ENCODE data around the gene CD302. TPM values are rescaled to one million over a fixed set of nuclear protein-coding genes. Genes with fewer than 3 reads are reported as not detected.
"Not testable (repeated sequence)": the region's sequence is repeated elsewhere in the genome, so short reads cannot be mapped to it uniquely, and the experiment has no call there.

CD302 gene
- total and polyA plus RNA-seq, 2 donors from 2014 or later: 8.7 to 33.2 TPM

DNA sequence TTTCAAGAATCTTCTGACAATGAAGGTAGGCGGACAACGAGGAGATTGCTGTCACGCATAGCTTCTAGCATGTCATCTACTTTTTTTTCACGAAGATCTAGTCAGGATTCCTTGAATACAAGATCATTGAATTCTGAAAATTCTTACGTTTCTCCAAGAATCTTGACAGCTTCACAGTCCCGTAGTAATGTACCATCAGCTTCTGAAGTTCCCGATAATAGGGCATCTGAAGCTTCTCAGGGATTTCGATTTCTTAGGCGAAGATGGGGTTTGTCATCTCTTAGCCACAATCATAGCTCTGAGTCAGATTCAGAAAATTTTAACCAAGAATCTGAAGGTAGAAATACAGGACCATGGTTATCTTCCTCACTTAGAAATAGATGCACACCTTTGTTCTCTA, 49.9 kb downstream of the CD302 start:
- H3K27ac ChIP-seq (ENCODE audit: low read depth in 2 of 2, low read length in 2 of 2): no peak overlapping the region
- no peak for TF ChIP-seq CTCF (IDR thresholded peaks at IDR 0.05; ENCODE audit: borderline replicate concordance, extremely low read depth, insufficient read depth)
- no peaks in the 10 kb centered on the region for H3K4me1 ChIP-seq (ENCODE audit: control insufficient read depth in 2 of 3, insufficient read depth in 2 of 3, low read depth in 1 of 3, low read length in 3 of 3)
- FAIRE-seq: no peak
- DNase-seq: no peak
- H3K4me3 ChIP-seq (ENCODE audit: low read length in 3 of 3): no peak overlapping the region
- no peaks in the 10 kb centered on the region for H3K9me3 ChIP-seq (ENCODE audit: control insufficient read depth in 2 of 3, insufficient read depth in 1 of 3, low read length in 3 of 3)
- no peaks in the 10 kb centered on the region for H3K27me3 ChIP-seq (ENCODE audit: control insufficient read depth, insufficient read depth, low read length)
- peaks cover 16 to 20% (median 17%) of the 10 kb centered on the region in 3 donors for H3K36me3 ChIP-seq (ENCODE audit: control insufficient read depth in 2 of 3, insufficient read depth in 3 of 3, low read length in 3 of 3)
- no peak overlapping the region for H3K9ac ChIP-seq (ENCODE audit: low read length in 3 of 3)
- intact Hi-C loops (cut with DNase I): no loop called here

DNA sequence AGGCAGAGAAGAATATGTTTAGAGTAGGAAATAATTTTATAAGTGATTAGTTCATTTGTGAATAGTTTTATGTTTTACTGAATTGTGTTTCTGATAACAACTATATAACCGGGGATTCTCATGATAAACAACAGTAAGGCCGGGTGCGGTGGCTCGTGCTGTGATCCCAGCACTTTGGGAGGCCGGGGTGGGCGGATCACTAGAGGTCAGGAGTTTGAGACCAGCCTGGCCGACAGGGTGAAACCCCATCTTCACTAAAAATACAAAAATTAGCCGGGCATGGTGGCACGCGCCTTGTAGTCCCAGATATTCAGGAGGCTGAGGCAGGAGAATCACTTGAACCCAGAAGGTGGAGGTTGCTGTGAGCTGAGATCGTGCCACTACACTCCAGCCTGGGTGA, 52.8 kb downstream of the CD302 start:
- H3K9ac ChIP-seq (ENCODE audit: low read length in 3 of 3); H3K4me1 ChIP-seq (ENCODE audit: control insufficient read depth in 2 of 3, insufficient read depth in 2 of 3, low read depth in 1 of 3, low read length in 3 of 3); DNase-seq; H3K4me3 ChIP-seq (ENCODE audit: low read length in 3 of 3); intact Hi-C loops (cut with DNase I); H3K27me3 ChIP-seq (ENCODE audit: control insufficient read depth, insufficient read depth, low read length); FAIRE-seq; H3K27ac ChIP-seq (ENCODE audit: low read depth in 2 of 2, low read length in 2 of 2); H3K9me3 ChIP-seq (ENCODE audit: control insufficient read depth in 2 of 3, insufficient read depth in 1 of 3, low read length in 3 of 3): not testable (repeated sequence)
- H3K36me3 ChIP-seq (ENCODE audit: control insufficient read depth in 2 of 3, insufficient read depth in 3 of 3, low read length in 3 of 3): peaks cover 12 to 16% (median 13%) of the 10 kb centered on the region in 3 donors

DNA sequence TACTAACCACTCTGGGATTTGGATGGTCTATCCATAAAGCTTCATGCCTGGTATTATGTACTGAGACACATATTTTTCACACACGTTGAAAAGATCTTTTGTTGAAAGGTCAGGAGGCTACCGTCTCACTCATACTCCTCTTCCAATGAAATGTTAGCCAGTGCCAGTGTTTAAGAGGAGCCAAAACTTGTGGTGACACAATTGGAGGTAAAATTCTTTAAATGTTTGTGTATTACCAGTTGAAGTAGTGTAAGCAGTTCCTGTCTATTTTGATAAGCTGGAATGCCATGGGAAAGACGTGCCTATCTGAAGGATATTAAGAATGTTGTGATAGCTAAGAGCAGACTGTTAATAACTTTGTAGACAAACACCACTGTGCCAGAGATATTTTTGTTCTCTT, 53.6 kb downstream of the CD302 start:
- FAIRE-seq: no peak
- Histone ChIP-seq H3K9me3 (ENCODE audit: control insufficient read depth in 2 of 3, insufficient read depth in 1 of 3, low read length in 3 of 3) (no peaks in the 10 kb centered on the region), H3K4me3 (ENCODE audit: low read length in 3 of 3) (no peak overlapping the region), H3K27ac (ENCODE audit: low read depth in 2 of 2, low read length in 2 of 2) (no peak overlapping the region), H3K27me3 (ENCODE audit: control insufficient read depth, insufficient read depth, low read length) (no peaks in the 10 kb centered on the region), H3K9ac (ENCODE audit: low read length in 3 of 3) (no peak overlapping the region), H3K36me3 (ENCODE audit: control insufficient read depth in 2 of 3, insufficient read depth in 3 of 3, low read length in 3 of 3) (peaks cover 12 to 13% (median 12%) of the 10 kb centered on the region in 3 donors), H3K4me1 (ENCODE audit: control insufficient read depth in 2 of 3, insufficient read depth in 2 of 3, low read depth in 1 of 3, low read length in 3 of 3) (no peaks in the 10 kb centered on the region)
- intact Hi-C loops (cut with DNase I): no loop called here
- no peak for DNase-seq
- no peak for TF ChIP-seq CTCF (IDR thresholded peaks at IDR 0.05; ENCODE audit: borderline replicate concordance, extremely low read depth, insufficient read depth)

- no peak for TF ChIP-seq CTCF (IDR thresholded peaks at IDR 0.05; ENCODE audit: borderline replicate concordance, extremely low read depth, insufficient read depth)
- no peaks in the 10 kb centered on the region for H3K4me1 ChIP-seq (ENCODE audit: control insufficient read depth in 2 of 3, insufficient read depth in 2 of 3, low read depth in 1 of 3, low read length in 3 of 3)
- H3K4me3 ChIP-seq (ENCODE audit: low read length in 3 of 3): no peak overlapping the region
- no peak for DNase-seq
- H3K27ac ChIP-seq (ENCODE audit: low read depth in 2 of 2, low read length in 2 of 2): no peak overlapping the region
- no peak overlapping the region for H3K9ac ChIP-seq (ENCODE audit: low read length in 3 of 3)
- intact Hi-C loops (cut with DNase I): no loop called here
- peaks cover 5 to 10% (median 8%) of the 10 kb centered on the region in 3 donors for H3K36me3 ChIP-seq (ENCODE audit: control insufficient read depth in 2 of 3, insufficient read depth in 3 of 3, low read length in 3 of 3)
- no peaks in the 10 kb centered on the region for H3K27me3 ChIP-seq (ENCODE audit: control insufficient read depth, insufficient read depth, low read length)
- no peaks in the 10 kb centered on the region for H3K9me3 ChIP-seq (ENCODE audit: control insufficient read depth in 2 of 3, insufficient read depth in 1 of 3, low read length in 3 of 3)
- no peak for FAIRE-seq
Measured at GRCh38 chr2:159742846-159743245, 55.2 kb downstream of the CD302 start.
